Spleen (tissue), 7 donors: ENCODE measurements around the gene ERBIN.

Source experiments
- CTCF ChIP-seq, 11 experiments: fragments of 200-600 bp in 7 of 11; fragments of 450-650 bp in 4 of 11; sonication (generic) in 4 of 11; IDR thresholded peaks in 8 of 11; conservative IDR thresholded peaks in 3 of 11; 1 replicate in 7 of 11; 2 replicates in 4 of 11; pipeline versions ENCODE4 v1.4.0 to v1.8.0; 2016 to 2021; ENCODE audit warnings: antibody characterized with exemption in 11 of 11, inconsistent platforms in 4 of 11, mild to moderate bottlenecking in 1 of 11
- POLR2A ChIP-seq, 3 donors: fragments of 450-650 bp; IDR thresholded peaks; one replicate each; pipeline ENCODE4 v1.5.1; 2017; ENCODE audit warnings: antibody characterized with exemption in 3 of 3, mild to moderate bottlenecking in 1 of 3
- donor health status: DM: no; HTN: no; CAD: no; lungs with moderate emphysema.
- donor health status: DM: no; HTN: no; CAD: no.
- donor health status: DM: no; HTN: no; CAD: no.

GRCh38 chr5:66015196-66015960 is 89.0 kb downstream of the ERBIN start:
- TF ChIP-seq CTCF (IDR thresholded peaks at IDR 0.05 in 8 of 11, conservative IDR thresholded peaks at IDR 0.05 in 3 of 11), result no peak
- TF ChIP-seq POLR2A (IDR thresholded peaks at IDR 0.05), result no peak
